NCI-H2081 (cell line): ENCODE data around the gene KCNAB1.
"Not testable (repeated sequence)": the region's sequence is repeated elsewhere in the genome, so short reads cannot be mapped to it uniquely, and the experiment has no call there.

Experiments
- DNase-seq, 2 experiments: peaks; one replicate each; lab custom pipeline; 2025; lab: John Stamatoyannopoulos, UW

The KCNAB1 gene

GRCh38 chr3:156536524-156537316 lies 416.3 kb downstream of the KCNAB1 start:
- DNase-seq, result no peak

GRCh38 chr3:156539051-156539450 lies 418.7 kb downstream of the KCNAB1 start:
- DNase-seq, result no peak

- no peak for DNase-seq
Observed at GRCh38 chr3:156539802-156540201, 419.4 kb downstream of the KCNAB1 start.

GRCh38 chr3:156542101-156543042 lies 422.0 kb downstream of the KCNAB1 start:
- no peak for DNase-seq

DNA sequence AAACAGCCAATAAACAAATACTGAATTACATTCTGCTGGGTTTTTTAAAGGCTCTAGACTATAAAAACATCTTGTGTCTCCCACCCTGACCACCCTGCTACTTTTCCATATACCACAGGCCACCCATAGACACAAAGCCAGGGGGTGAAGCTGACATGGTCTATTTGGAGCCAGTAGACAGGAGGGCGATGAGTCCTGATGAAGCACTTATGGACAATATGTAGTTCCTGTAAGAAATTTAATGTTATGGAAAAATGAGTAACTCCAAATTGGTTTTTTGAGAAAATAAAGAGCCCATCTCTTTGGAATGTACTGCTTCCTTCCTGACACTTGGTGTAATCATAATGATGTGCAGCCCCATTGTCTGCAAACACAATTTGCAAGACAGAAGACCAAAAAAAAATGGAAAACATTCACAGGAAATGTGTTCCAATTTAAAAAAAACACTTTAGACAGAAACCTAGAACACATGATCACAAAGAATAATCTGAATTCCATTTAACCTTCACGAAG lies 422.7 kb downstream of the KCNAB1 start:
- no peak for DNase-seq

DNA sequence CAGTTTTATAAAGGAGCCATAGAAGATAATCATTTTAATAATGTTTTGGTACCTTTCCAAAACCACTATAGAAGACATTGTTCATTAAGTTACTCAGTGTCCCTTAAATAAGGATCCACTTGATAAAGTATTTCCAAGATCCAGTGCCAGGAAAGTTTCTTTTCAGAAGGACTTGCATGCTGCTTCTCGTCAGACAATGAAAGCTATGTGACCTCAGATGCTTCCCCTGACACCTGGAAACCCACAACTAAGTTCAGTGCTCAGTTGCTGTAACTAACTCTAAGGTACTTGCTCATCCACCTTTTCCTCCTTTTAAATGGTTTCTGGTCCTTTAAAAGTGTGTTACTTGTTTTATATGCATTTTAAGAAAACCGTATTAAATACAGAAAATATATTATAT lies 427.3 kb downstream of the KCNAB1 start:
- DNase-seq, result no peak

DNA sequence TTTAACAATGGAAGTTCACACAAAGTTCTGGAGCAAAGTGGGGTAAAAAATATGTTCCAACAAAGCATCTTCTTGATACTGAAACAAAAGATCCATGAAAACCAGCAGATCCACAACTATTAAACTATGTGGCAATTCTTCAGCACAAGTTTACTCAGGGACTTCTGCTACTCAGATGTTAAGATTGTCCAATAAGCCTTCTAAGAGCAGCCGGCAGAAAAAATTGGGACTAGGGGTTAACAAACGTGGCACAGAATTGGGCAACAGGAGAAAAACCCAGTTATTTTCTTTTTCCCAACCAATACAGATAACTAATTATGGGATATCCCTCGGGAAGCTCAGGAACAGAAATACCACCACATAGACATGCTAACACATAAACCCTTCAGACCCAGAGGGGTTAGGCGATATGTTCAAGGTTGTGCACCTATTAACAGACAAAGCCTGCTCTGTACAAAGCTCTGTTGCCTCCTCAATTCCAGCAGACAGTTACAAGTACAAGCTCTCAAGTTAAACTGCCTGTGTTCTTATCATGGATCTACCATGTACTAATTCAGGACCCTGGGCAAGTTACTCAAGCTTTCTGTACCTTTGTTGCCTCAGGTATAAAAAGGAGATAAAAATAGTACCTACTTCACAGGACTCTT lies 427.8 kb downstream of the KCNAB1 start:
- no peak for DNase-seq

DNA sequence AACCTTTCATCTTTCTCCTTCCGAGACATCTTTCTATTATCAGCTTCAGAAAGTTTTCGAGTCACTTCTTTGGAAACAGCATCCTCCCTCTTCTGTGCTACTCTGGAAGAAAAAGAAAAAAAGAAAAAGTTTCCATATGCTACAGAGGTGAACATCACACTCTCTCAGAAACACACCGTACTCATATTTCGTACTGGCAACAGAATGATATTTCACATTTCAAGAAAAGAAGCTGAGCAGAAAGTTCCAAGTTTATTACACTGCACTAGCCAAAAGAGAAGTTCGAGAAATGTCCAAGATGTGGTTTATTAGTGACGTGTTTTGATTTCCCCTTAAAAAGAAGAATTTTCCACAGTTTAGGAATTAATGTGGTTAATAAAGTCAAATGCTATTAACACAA lies 428.5 kb downstream of the KCNAB1 start:
- DNase-seq, result no peak

GRCh38 chr3:156551261-156551660 lies 430.9 kb downstream of the KCNAB1 start:
- DNase-seq, result no peak

- no peak for DNase-seq
Observed at GRCh38 chr3:156551746-156552145, 431.4 kb downstream of the KCNAB1 start.

DNA sequence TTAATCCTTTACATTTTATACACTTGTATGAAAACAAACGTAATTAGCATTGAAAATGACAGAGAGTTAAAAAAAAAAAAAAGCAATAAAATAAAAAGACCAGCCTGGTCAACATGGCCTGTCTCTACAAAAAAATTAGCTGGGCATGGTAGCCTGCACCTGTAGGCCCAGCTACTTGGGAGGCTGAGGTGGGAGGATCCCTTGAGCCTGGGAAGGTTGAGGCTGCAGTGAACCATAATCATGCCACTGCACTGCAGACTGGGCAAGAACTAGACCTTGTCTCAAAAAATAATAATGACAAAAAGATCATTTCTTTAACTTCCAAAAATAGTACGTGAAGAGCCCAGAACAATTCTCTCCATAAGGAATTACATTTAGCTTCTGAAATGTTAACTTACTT lies 432.6 kb downstream of the KCNAB1 start:
- no peak for DNase-seq

DNA sequence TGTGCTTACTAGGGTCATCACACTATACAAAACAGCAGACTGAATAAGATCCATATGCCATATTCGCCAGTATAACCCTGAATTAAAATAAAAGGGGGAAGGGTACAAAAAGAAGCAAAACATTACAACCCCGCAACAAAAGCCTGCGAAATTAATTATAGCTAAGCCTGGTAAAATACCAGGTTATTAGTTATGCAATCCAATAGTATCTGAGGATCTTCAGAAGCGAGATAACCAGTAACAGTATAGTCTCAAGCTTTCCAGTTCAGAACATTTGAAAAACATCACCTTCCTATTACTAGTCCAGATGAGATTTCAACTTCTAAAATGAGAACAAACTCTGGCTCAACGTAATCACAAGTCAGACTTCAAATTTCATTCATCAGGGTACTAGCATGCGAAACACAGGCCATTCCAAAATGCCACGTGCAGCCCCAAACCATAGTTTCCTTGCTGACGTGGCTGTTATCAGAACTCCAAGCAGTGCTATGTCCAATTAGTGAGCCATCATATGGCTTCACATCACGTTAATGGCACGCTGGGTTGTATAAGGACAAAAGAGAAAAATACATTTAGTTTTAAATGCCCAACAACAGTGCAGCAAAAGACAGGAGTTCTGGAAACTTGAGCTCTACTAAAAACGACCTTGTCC lies 433.5 kb downstream of the KCNAB1 start:
- DNase-seq, result peak in 1 of 2 experiments; percentile 21

- no peak for DNase-seq
Observed at GRCh38 chr3:156554515-156554841, 434.1 kb downstream of the KCNAB1 start.

GRCh38 chr3:156554842-156555687 lies 434.7 kb downstream of the KCNAB1 start, which contains the start of gene SSR3:
Gene SSR3 (minus strand): TSS chr3:156555117. CDS start chr3:156555089, 28 bp downstream.
- peak; percentile 99 to 100 for DNase-seq

- no peak for DNase-seq
Observed at GRCh38 chr3:156558389-156558788, 438.0 kb downstream of the KCNAB1 start.

GRCh38 chr3:156559321-156559720 lies 438.9 kb downstream of the KCNAB1 start:
- no peak for DNase-seq

DNA sequence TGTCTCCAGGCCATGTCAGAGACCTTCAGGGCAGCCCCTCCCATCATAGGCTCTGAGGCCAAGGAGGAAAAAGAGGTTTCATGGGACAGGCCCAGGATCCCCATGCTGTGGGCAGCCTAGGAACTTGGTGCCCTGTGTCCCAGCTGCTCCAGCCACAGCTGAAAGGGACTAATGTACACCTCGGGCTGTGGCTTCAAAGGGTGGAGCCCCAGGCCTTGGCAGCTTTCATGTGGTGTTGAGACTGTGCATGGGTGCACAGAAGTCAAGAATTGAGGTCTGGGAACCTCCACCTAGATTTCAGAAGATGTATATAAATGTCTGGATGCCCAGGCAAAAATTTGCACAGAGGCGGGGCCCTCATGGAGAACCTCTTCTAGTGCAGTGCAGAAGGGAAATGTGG lies 441.2 kb downstream of the KCNAB1 start:
- no peak for DNase-seq

DNA sequence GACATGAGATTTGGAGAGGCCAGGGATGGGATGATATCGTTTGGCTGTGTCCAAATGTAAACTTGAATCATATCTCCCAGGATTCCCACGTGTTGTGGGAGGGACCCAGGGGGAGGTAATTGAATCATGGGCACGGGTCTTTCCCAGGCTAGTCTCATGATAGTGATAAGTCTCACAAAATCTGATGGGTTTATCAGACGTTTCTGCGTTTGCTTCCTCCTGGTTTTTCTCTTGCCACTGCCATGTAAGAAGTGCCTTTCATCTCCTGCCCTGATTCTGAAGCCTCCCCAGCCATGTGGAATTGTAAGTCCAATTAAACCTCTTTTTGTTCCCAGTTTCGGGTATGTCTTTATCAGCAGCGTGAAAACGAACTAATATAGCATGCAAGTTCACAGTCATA lies 442.1 kb downstream of the KCNAB1 start:
- DNase-seq, result not testable (repeated sequence)

DNA sequence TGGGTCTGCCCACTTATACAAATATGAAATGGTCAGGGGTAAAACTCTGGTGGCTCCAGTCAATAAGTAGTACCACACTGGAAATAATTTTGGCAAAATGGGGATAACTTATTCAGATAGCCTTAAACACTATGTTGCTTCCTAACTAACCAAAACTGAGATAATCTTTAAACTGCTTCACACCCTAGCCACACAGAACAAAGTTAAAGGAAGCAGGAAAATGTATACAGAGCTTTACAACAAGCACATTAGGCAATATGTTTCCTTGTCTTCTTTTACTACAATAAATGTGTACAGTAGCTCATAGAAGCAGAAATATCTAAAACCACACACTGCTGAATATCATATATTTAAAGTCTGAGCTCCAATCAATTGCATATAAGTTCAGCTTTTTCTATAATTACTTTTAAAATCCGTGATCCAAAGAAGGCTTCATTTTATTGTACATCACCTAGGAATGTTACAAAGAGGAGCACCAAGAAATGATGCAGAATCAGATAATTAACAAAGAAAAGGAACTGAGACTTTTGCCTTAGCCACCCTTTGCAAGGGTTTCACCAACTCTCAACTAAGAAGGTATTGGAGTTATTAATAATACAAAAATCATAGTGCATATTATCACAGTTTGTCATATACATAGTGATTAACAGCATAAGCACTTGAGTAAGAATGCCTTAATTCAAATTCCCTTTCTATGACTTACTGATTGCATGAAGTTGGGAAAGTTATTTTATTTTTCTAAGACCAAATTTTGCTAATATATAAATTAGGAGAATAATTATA lies 443.7 kb downstream of the KCNAB1 start:
- no peak for DNase-seq

GRCh38 chr3:156569016-156569415 lies 448.6 kb downstream of the KCNAB1 start:
- DNase-seq, result not testable (repeated sequence)
